IMR-90 (cell line): ENCODE results near the gene PLSCR5.
A peak's percentile ranks its signal among the peaks of the same experiment; 100 is the strongest.

Experiments
- CTCF ChIP-seq: conservative IDR thresholded peaks from 2 replicates; pipeline ENCODE4 v1.5.1; 2012; ENCODE audit warnings: mild to moderate bottlenecking, low read depth, low read length, improper control_type of control experiment
- ELK1 ChIP-seq: fragments of 150-350 bp; IDR thresholded peaks from 2 replicates; pipeline ENCODE4 v1.6.1; 2016; ENCODE audit warnings: low read depth, mild to moderate bottlenecking, low read length, moderate library complexity, borderline replicate concordance
- POLR2A ChIP-seq: IDR thresholded peaks from 2 replicates; pipeline ENCODE4 v1.6.1; 2012; ENCODE audit warnings: mild to moderate bottlenecking, low read depth, low read length

GRCh38 chr3:146544002-146544928 is 60.9 kb downstream of the PLSCR5 start, which contains the start of gene PLSCR1:
- TF ChIP-seq CTCF (no peak), POLR2A (peak; percentile 74), ELK1 (no peak)
